Epithelial cell of esophagus (primary cell): ENCODE measurements around the gene EPHA4.

ENCODE experiments used
- DNase-seq: peaks from one replicate; pipeline ENCODE4 v3.0.0; 2010; ENCODE audit warnings: low read depth
- H3K4me3 ChIP-seq: 2 replicates; pipeline ENCODE4 v1.5.1; 2011; ENCODE audit warnings: mild to moderate bottlenecking, low read length, control low read depth
- CTCF ChIP-seq: IDR thresholded peaks from 2 replicates; pipeline ENCODE4 v1.5.1; 2011; ENCODE audit warnings: low read depth, mild to moderate bottlenecking, low read length, control low read depth, inconsistent platforms; ENCODE audit not compliant: insufficient read depth; ENCODE audit errors: missing control alignments

EPHA4 gene

GRCh38 chr2:221501883-221502269, 70.2 kb downstream of the EPHA4 start:
- TF ChIP-seq CTCF: no peak
- H3K4me3 ChIP-seq: no peak overlapping the region
- DNase-seq: no peak

GRCh38 chr2:221501210-221501882, 70.8 kb downstream of the EPHA4 start:
- TF ChIP-seq CTCF: no peak
- H3K4me3 ChIP-seq: no peak overlapping the region
- DNase-seq: peak; percentile 48

DNA sequence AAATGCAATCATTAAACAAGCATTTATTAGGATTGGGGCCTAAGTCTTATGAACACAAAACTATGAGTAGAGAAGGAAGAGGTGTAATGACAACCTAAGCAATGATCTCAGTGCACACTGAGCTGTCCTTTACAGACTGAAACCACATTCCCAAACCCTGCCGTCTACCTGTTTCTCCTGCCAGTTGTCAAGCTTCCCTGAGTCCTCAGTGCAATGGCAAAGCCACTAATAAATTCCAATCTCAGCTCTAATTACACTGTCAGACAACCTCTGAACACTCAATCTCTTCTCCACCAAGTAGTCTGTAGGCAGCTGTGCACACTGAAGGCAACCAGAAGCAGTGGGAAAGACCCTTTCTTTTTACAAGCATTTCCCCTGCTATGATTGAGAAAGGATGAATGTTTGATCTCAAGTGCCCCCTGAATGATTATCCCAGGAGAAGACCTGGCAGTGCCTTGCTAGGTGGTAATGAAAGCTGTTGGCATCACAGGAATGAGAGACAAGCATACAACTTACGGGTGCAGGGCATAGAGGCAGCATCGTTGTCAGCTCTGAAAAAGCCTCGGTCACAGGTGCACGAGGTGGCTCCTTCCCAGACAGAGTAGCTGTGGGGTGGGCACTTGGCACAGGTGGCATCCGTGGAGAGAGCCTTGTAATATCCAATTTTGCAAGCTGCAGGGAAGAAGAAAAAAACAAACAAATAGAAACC, 71.4 kb downstream of the EPHA4 start:
- DNase-seq: no peak
- no peak for TF ChIP-seq CTCF
- no peak overlapping the region for H3K4me3 ChIP-seq

GRCh38 chr2:221495731-221496130, 76.4 kb downstream of the EPHA4 start:
- no peak overlapping the region for H3K4me3 ChIP-seq
- no peak for DNase-seq
- no peak for TF ChIP-seq CTCF

DNA sequence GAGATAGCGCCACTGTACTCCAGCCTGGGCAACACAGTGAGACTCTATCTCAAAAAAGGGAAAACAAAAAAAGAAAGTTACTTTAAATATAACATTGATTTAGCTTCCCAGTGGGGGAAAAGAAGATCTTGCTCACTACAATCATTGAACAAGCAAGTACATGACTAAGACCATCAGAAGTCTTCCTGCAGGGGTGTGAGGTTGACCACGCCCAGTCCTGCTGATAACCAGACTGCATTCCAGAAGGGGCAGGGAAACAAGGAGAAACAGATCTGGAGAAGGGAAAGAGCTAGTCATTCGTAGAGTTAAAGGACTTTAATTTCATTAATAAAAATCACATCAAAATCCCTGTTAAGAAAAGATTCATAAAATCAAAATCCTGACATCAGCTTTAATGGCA, 77.5 kb downstream of the EPHA4 start:
- peak; percentile 52 for DNase-seq
- no peak for TF ChIP-seq CTCF
- no peak overlapping the region for H3K4me3 ChIP-seq

DNA sequence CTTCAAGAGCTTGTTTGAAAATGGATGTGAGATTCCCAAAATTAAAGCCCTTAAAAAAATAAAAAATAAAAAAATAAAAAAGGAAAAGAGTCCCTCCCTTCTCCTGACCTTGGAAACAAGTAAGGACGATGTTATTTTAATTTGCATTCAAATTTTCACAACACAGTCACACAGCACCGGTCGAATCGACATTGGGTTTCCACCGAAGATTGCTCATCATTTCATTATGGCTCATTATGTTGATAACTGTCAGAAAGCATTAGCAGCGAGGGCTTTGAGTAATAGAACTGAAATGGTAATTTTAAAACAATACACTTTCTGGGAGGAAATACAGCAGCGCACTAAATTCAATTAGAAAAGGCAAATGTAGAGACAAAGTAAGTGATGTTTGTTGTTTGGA, 78.7 kb downstream of the EPHA4 start:
- no peak for TF ChIP-seq CTCF
- no peak for DNase-seq
- H3K4me3 ChIP-seq: no peak overlapping the region

DNA sequence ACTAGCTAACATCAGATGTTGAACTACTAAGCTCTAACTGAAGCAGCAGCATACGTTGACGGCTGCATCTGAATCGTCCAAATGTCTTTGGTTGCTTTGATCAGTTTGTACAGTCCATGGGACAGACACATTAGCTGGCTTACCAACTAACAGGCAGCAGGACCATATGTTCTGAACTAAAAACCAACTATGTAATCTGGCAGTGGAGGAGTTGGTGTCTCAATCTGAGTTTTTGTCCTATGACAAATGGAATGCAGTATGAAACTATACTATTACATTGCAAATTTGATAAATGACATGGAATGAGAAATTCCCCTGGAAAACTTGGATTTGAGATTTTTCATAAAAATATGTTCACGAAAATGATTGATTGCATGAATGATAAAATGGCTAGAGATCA, 79.5 kb downstream of the EPHA4 start:
- no peak for TF ChIP-seq CTCF
- DNase-seq: no peak
- H3K4me3 ChIP-seq: no peak overlapping the region
